HG02759 (cell line): ENCODE measurements around the gene GRIP2.

Experiments
- ATAC-seq: cut with Tn5 transposase; IDR thresholded peaks from one replicate; pipeline ENCODE4 v1.9.1; 2021; ENCODE audit warnings: mild to moderate bottlenecking, moderate library complexity; ENCODE audit not compliant: unreplicated experiment

GRIP2 gene

GRCh38 chr3:14439501-14440167 lies 100.5 kb downstream of the GRIP2 start:
- no peak for ATAC-seq
